Renal cortical epithelial cell (primary cell): ENCODE results near the gene TSPOAP1. TPM values are rescaled to one million over a fixed set of nuclear protein-coding genes. Genes with fewer than 3 reads are reported as not detected.
A peak's percentile ranks its signal among the peaks of the same experiment; 100 is the strongest.

Experiments
- DNase-seq: peaks from one replicate; pipeline ENCODE4 v3.0.0-alpha.2; 2011; ENCODE audit warnings: low read depth
- total RNA-seq: library from RNA; depleted of rRNA; stranded (reverse); fragments of >200 nt; gene quantifications from 2 replicates; pipeline ENCODE4 v1.2.3, GENCODE V29; 2014

Gene TSPOAP1
- total RNA-seq, 1 donor from 2014 or later, result 6.1 TPM

GRCh38 chr17:58329035-58329809 lies 627 bp upstream of the TSPOAP1 start:
- no peak for DNase-seq

DNA sequence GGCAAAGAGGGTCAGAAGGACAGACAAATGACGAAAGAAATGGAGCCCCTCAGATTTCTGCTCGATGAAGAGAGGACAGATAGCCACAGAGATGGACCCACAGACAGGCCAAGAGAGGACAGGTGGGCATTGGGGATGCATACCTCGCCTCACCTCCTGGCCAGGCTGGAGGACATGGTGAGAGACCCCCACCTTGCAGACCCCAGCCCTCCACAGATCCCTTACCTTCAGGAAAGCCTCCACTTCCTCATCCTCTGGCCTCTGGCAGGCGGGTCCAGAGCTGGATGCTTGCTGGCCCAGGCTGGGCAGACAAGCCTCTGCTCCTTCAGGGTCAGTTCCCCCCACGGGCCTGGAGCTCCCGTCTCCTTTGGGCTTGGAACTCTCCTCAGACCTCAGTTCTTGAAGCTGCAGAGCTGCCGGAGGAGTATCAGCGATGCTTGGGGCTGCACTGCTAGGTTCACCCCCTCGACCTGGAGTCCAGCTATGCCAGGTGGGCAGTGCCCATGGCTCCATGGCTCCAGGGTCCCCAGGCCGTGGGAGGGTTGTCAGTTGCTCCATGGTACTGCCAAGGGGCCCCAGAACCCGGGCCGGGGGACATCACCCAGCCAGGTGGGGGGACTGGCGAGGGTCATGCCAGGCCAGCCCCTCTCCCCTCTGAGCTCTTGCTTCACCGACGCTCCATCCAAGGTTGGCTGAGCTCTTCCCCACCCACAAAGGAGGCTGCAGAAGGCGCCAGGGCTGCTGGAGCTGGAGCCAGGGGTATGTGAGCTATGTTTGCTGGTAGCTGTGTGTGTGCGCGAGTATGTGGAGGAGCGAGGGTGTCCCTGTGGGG lies 1.0 kb downstream of the TSPOAP1 start:
- DNase-seq, result no peak

DNA sequence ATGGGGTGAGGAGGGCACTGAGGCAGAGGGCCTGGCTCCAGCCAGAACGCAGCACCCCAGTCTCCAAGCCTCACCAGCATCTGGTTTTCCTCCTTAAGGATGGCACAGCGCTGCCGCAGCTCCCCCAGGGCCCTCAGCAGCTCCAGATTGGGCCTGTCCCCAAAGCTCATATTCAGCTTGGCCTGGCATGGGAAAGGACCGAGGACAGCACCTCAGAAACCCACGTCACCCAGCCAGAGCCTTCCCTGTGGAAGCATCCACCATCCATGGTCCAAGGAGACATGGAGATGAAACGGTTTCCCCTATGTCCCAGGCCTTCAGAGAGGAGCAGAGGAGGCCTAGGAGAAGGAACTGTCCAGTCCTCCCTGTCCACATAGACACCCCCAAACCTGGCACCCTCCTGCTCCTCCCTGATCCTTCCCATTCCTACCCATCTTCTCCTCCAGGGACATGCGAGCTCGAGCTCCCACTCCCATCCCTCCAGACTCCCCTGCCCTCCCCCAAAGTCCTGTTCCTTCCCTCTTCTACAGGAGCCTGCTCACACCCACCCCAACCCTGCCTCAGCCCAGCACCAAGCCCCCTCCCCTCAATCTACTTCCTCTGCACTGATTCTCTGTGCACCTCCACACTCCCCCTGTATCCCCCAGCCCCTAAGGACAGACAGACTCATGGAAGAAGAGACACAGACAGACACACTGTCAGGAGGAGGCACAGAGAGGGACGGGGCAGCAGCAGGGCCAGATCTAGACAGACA lies 1.8 kb downstream of the TSPOAP1 start:
- DNase-seq, result no peak

- DNase-seq, result no peak
These were observed 2.6 kb downstream of the TSPOAP1 start for GRCh38 chr17:58325976-58326468.

DNA sequence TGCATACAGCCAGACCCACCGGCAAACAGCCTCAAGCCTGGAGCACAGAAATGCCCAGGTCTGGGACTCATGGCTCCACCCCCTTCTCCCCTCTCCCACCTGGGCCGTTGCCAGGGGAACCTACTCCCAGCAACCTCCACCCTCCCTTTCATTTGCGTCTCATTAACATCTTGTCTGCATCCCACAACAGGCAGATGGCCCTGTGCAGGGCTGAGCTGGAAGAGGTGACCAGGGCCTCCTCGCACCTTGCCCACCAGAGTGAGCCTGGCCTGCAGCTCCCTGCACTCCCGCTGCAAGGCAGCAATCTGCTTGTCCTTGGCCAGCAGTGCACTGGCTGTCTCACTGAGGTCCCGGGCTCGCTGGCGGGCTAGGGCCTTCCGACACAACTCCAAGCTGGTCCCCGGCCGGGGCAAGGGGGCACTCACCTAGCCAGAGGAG lies 3.3 kb downstream of the TSPOAP1 start:
- no peak for DNase-seq

DNA sequence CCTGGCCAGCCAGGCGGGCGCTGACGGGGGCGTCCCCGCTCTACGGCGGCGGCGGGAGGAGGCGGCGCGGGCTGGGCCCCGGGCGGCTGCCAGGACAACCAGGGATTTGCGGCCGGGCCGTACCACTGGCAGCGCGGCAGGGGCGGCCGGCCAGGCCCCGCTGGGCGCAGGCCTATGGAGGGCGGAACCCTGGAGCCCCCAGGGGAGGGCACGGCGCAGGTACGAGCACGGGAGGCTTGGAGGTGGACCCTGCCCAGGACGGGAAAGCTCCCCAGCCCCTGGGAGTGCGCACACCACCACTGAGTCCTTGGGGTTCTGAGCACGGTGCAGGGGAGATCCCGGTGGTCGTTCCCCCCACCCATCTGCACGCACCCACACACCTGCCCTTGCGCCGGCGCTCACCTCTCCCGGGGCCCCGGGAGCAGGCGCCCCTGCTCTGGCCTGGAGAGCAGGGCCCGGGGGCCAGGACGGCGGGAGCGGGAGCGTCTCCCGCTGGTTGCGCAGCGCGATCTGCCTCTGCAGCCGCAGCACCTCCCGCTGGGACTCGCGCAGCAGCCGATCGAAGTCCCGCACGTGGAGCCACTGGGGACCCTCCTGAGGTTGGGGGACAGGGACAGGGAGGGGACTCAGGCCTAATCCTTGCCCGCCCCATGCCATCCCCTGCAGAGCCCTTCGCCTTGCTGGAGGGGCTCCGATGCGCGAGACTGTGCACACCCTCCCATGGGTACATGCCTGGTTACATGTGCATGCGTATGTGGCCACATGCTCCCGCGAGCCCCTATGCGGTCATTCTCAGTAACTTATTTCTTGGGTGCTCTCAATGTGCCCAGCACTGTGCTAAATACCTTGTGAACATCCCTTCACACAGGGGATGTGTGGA lies 3.9 kb downstream of the TSPOAP1 start:
- no peak for DNase-seq

DNA sequence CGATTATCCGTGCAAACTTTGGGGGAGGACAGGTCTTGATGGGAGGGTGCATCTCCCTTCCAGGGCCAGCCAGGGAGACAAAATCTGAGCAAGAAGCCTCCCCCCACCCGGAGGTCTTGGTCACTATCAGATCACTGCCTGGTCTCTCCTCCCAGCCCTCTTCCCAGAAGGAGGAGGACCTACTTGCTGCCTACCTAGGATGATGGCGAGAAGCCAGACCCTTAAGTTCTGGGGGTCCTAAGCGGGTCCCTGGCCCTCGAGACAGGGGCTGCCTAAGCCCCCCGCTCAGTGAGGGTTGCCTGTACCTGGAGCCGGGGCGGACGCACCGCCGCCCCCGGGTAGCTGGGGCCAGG lies 4.6 kb downstream of the TSPOAP1 start:
- no peak for DNase-seq

- no peak for DNase-seq
These were observed 5.1 kb downstream of the TSPOAP1 start for GRCh38 chr17:58323366-58324055.

DNA sequence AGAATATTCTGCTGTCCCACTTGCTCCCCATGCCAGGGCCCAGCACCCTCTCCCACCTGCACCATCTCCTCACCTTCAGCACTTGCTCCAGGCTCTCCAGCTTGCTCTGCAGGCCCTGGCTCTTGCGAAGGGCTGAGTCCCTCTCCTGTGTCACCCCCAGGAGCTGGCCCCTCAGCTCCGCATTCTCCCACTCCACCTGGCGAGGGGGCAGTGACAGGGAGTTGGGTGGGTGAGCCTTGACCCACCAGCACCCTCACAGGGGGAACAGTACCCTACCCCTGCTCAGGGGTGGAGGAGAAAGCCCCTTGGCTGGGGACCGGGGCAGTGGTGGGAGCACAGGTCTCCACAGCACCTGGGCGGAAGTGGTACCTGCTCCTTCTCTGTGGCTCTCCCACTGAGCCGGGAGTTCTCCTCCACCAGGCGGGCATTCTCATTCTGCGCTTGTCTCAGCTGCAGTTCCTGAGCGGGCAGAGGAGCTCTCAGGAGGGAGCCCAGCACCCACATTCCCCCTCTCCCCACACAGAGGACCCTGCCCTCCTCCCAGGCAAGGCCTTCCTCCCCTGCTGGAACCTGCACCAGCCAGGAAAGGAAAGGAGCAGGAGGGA lies 5.9 kb downstream of the TSPOAP1 start:
- DNase-seq, result no peak

GRCh38 chr17:58321571-58322525 lies 6.7 kb downstream of the TSPOAP1 start:
- DNase-seq, result no peak

GRCh38 chr17:58320570-58321323 lies 7.8 kb downstream of the TSPOAP1 start:
- no peak for DNase-seq

GRCh38 chr17:58320163-58320558 lies 8.4 kb downstream of the TSPOAP1 start:
- no peak for DNase-seq

DNA sequence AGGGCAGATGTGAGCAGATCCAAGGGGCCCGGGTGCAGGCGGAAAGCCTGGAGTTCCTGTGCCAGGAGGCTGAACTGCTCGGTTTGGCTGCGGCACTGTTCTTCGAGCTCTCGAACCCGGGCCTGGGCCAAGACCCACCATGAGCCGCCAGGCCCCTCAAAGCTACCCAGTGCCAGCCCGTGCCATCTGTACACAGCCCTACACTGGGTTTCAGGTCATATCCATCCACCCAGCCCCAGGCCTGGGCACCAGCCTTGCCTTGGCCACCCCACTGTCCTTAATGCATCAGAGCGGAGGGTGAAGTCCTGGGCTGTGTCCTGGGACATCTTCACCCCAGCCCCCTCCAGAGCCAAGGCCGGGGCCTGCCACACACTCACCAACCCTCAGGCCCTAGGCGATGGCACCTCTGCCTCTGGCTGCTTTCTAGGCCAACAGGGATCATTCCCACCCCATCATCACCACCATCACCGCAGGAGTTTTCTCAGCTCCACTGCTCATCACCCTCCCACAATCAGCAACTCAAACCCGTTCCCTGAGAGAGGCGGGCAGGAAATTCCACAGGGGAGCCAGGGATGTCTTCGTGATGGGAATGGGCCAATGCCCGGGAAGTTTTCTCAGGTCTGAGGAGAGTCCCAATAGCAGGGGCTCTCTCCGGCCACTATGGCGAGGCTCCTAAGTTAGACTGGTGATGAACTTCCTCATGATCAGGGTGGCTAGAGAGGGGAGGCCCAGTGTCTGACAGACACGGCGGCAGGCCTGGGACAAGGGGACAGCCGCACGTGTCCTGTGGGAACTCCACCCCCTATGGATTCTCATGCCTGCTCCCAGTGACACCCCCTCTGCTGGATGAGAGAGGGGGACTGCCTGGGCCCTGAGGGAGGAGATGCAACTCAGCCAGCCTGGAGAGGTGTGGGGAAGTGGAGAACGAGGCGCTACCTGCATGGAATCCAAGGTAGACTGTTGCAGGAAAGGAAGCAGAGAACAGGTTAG lies 9.1 kb downstream of the TSPOAP1 start:
- no peak for DNase-seq

- no peak for DNase-seq
These were observed 9.9 kb downstream of the TSPOAP1 start for GRCh38 chr17:58318627-58319172.

- DNase-seq, result no peak
These were observed 10.5 kb downstream of the TSPOAP1 start for GRCh38 chr17:58318065-58318481.

DNA sequence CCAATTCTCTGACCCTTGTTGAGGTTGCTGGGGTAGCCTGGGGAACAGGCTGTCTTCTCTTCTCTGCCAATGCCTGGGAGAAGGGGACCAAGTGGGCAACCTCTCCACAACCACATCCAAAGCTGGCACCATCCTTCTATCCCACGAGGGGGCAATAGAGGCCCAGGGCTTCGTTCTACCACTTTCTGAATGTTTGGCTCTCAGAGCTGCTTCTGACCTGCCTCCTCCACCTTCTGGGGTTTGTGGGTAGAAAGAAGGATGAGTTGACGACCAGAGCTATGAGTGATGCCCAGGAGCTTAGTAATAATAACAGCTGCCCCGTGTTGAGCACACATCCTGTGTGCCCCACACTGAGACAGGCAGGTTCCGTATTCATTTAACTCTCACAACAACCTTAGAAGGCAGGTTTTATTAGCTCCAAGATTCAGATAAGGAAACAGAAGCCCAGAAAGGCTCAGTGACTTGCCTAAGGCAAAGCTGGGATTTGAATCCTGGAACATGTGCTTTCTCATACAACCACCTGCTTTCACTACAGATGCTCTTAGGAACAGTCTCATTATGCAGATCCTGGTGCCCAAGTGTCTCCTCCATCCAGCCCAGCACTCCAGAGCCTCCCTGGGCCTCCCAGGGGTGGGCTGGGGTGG lies 11.1 kb downstream of the TSPOAP1 start:
- peak; percentile 52 for DNase-seq
